MM.1S (cell line): ENCODE data around the gene ITGB1.
"Not testable (repeated sequence)": the region's sequence is repeated elsewhere in the genome, so short reads cannot be mapped to it uniquely, and the experiment has no call there.

Experiments
- CTCF ChIP-seq: fragments of 300-600 bp; sonication (generic); IDR thresholded peaks from 2 replicates; pipeline ENCODE4 v1.5.1; 2016; ENCODE audit warnings: antibody characterized with exemption, low read length, mixed read lengths
- EZH2 ChIP-seq: fragments of 300-600 bp; sonication (generic); optimal IDR thresholded peaks from 2 replicates; pipeline ENCODE3; 2017; ENCODE audit warnings: low read depth, mild to moderate bottlenecking, antibody characterized with exemption, low read length, mixed read lengths

- TF ChIP-seq CTCF, EZH2: not testable (repeated sequence)
Measured at GRCh38 chr10:32979719-32980118, 21.7 kb upstream of the ITGB1 start.
